GM21619 (cell line): ENCODE data around the gene CCDC32.

Experiments used
- ATAC-seq: cut with Tn5 transposase; IDR thresholded peaks from one replicate; pipeline ENCODE4 v1.9.1; 2021; ENCODE audit not compliant: unreplicated experiment

The CCDC32 gene

GRCh38 chr15:40513609-40514008, 51.2 kb downstream of the CCDC32 start:
- ATAC-seq = no peak

- no peak for ATAC-seq
These were observed 52.4 kb downstream of the CCDC32 start for GRCh38 chr15:40512440-40512839.

GRCh38 chr15:40511472-40512133, 53.2 kb downstream of the CCDC32 start:
- ATAC-seq = peak; percentile 35

GRCh38 chr15:40511093-40511471, 53.8 kb downstream of the CCDC32 start:
- ATAC-seq = peak; percentile 47

GRCh38 chr15:40510201-40510600, 54.6 kb downstream of the CCDC32 start:
- no peak for ATAC-seq

- ATAC-seq = no peak
These were observed 56.6 kb downstream of the CCDC32 start for GRCh38 chr15:40508216-40508615.

GRCh38 chr15:40506964-40507571, 57.8 kb downstream of the CCDC32 start:
- no peak for ATAC-seq
